H1 (cell line): ENCODE data around the gene DOP1A. TPM values are rescaled to one million over a fixed set of nuclear protein-coding genes. Genes with fewer than 3 reads are reported as not detected.

ENCODE experiments used
- BACH1 ChIP-seq: IDR thresholded peaks from 2 replicates; pipeline ENCODE4 v1.6.1; 2012; ENCODE audit warnings: low read length, improper control_type of control experiment
- BRCA1 ChIP-seq: IDR thresholded peaks from 2 replicates; pipeline ENCODE4 v1.6.1; 2012; ENCODE audit warnings: low read depth, low read length, improper control_type of control experiment
- CHD7 ChIP-seq: fragments of 300-600 bp; sonication (generic); IDR thresholded peaks from 2 replicates; pipeline ENCODE4 v1.7.1; 2012; ENCODE audit warnings: low read length, moderate library complexity, mild to moderate bottlenecking, inconsistent platforms; ENCODE audit not compliant: insufficient replicate concordance
- CTBP2 ChIP-seq: IDR thresholded peaks from 2 replicates; pipeline ENCODE4 v1.7.0; 2011; ENCODE audit warnings: borderline replicate concordance, mild to moderate bottlenecking, moderate library complexity, mixed read lengths, low read length; ENCODE audit not compliant: insufficient read depth, insufficient read length
- EP300 ChIP-seq, 2 experiments: IDR thresholded peaks; 1 replicate in 1 of 2; 2 replicates in 1 of 2; pipeline ENCODE4 v1.6.1; 2011 to 2012; ENCODE audit warnings: low read depth in 2 of 2, low read length in 2 of 2, mild to moderate bottlenecking in 2 of 2, borderline replicate concordance in 1 of 2, inconsistent platforms in 1 of 2, moderate library complexity in 1 of 2
- HDAC2 ChIP-seq, 2 experiments: fragments of 300-600 bp in 1 of 2; sonication (generic) in 1 of 2; IDR thresholded peaks; 2 replicates each; pipeline ENCODE4 v1.6.1; 2011 to 2012; ENCODE audit warnings: low read depth in 2 of 2, low read length in 2 of 2, mild to moderate bottlenecking in 2 of 2, moderate library complexity in 2 of 2, borderline replicate concordance in 1 of 2, inconsistent platforms in 1 of 2
- KDM5A ChIP-seq: fragments of 200-600 bp; IDR thresholded peaks from 2 replicates; pipeline ENCODE4 v1.7.1; 2012; ENCODE audit warnings: mild to moderate bottlenecking, low read length, inconsistent platforms, mixed read lengths
- MAFK ChIP-seq: IDR thresholded peaks from 2 replicates; pipeline ENCODE4 v1.6.1; 2012; ENCODE audit warnings: low read depth, mild to moderate bottlenecking, improper control_type of control experiment, low read length
- RNF2 ChIP-seq: fragments of 200-900, 300-1000 bp; sonication (generic); IDR thresholded peaks from 2 replicates; pipeline ENCODE4 v1.7.1; 2016; ENCODE audit warnings: borderline replicate concordance, low read depth, mild to moderate bottlenecking, antibody characterized with exemption, low read length; ENCODE audit not compliant: poor library complexity, severe bottlenecking; ENCODE audit errors: missing control alignments
- polyA plus RNA-seq, 7 experiments: library from polyadenylated mRNA; depleted of rRNA in 3 of 7; stranded (reverse) in 5 of 7; unstranded in 2 of 7; fragments of >200 nt in 5 of 7; fragments of 200-250 nt in 2 of 7; gene quantifications; 1 replicate in 5 of 7; 2 replicates in 1 of 7; 4 replicates in 1 of 7; pipeline versions ENCODE4 v1.2.1 to v1.2.3, GENCODE V29; 2011 to 2013; ENCODE audit warnings: missing spikeins in 2 of 7, mixed read lengths in 2 of 7
- total RNA-seq: library from RNA; stranded (reverse); fragmentation: NEBNext Ultra II Directional; extraction: Animal tissue kit (Norgen Biotek cat#: 25700); gene quantifications from 2 replicates; pipeline ENCODE4 v1.2.1, GENCODE V29; 2021

Gene DOP1A
- total and polyA plus RNA-seq, 2 of the 8 experiments (the other 6 are each of a cell fraction or from before 2014, with no cell fraction given): 7.5 to 14.7 TPM

DNA sequence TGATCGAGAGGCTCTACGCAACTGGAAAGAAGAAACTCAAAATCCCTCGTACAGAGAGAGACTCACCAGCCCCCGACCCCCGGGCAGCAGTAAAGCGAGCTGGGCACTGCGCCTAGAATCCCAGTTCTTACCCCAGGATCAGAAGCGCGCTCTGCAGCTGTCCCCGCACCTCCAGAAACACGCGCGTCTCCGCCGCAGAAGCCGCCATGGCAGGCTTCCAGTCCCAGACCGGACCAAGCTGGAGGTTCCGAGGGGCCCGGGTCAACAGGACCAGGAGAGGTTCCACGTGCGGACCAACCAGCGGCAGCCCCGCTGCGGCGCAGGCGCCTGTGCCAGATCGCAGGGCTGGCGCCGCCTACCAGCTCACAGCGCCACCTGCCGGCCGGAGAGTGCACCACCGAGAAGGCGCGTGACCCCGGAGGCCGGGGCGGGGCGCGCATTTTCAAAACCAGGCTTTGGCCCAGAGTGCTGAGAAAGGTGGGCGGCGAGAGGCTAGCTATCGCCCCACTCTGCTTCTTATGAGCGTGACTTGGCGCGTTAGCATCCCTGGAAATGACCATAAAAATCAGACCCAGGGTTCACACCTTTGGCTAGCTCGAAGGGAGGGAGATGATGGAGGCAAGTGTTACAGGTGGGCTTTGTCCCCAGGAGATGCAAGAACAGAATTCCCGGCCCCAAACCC, 1.8 kb upstream of the DOP1A start, which contains the start of gene UBE3D (continued):
- TF ChIP-seq BRCA1: no peak; the same call in 1 of the 2 replicates
- no peak for TF ChIP-seq EP300 (IDR thresholded peaks at IDR 0.05; ENCODE audit: borderline replicate concordance in 1 of 2, low read depth in 2 of 2, low read length in 2 of 2)
- no peak for TF ChIP-seq RNF2
- TF ChIP-seq HDAC2 (IDR thresholded peaks at IDR 0.05; ENCODE audit: borderline replicate concordance in 1 of 2, low read depth in 2 of 2, low read length in 2 of 2): 0 out of 4 replicates have a peak, but pooled peaks have one; percentile 8 to 66
- no peak for TF ChIP-seq CHD7
- TF ChIP-seq MAFK: no peak
- no peak for TF ChIP-seq BACH1
- TF ChIP-seq CTBP2: no peak
- no peak for TF ChIP-seq KDM5A
